Tibial artery (tissue), 4 donors: ENCODE data around the gene GAB2.

Source experiments
- DNase-seq, 2 donors: peaks; one replicate each; pipeline ENCODE4 v3.0.0-alpha.2; 2019
- H3K27ac ChIP-seq, 2 donors: fragments of 200-600 bp; sonication (generic) in 1 of 2; 1 replicate in 1 of 2; 2 replicates in 1 of 2; pipeline ENCODE4 v1.5.1; 2018 to 2019; ENCODE audit warnings: mild to moderate bottlenecking in 1 of 2
- H3K27me3 ChIP-seq, 2 donors: fragments of 200-600 bp; sonication (generic) in 1 of 2; one replicate each; pipeline versions ENCODE4 v1.5.1 to v1.6.0; 2016 to 2019
- H3K36me3 ChIP-seq, 3 donors: fragments of 200-600 bp; sonication (generic) in 2 of 3; one replicate each; pipeline ENCODE4 v1.5.1; 2016 to 2019; ENCODE audit warnings: mild to moderate bottlenecking in 2 of 3
- H3K4me1 ChIP-seq, 4 donors: fragments of 200-600 bp; sonication (generic) in 2 of 4; 1 replicate in 3 of 4; 2 replicates in 1 of 4; pipeline ENCODE4 v1.5.1; 2016 to 2019
- H3K4me3 ChIP-seq, 2 donors: fragments of 200-600 bp; sonication (generic) in 1 of 2; 1 replicate in 1 of 2; 2 replicates in 1 of 2; pipeline ENCODE4 v1.5.1; 2018 to 2019; ENCODE audit warnings: mild to moderate bottlenecking in 2 of 2
- H3K9me3 ChIP-seq, 3 donors: fragments of 200-600 bp; sonication (generic) in 1 of 3; one replicate each; pipeline ENCODE4 v1.5.1; 2016 to 2019
- CTCF ChIP-seq, 2 experiments: fragments of 200-600 bp in 1 of 2; fragments of 450-650 bp in 1 of 2; IDR thresholded peaks; one replicate each; pipeline ENCODE4 v1.5.1; 2017 to 2019; ENCODE audit warnings: antibody characterized with exemption in 2 of 2, mild to moderate bottlenecking in 1 of 2, moderate library complexity in 1 of 2
- intact Hi-C: fragments of 100-400 bp; cut with DNase I; formaldehyde crosslinking; loops from one replicate; pipeline ENCODE4 v1.15.0; 2023; ENCODE audit warnings: low total_unique reads

GAB2 gene

GRCh38 chr11:78202733-78203167 lies 214.9 kb downstream of the GAB2 start:
- TF ChIP-seq CTCF (IDR thresholded peaks at IDR 0.05) = no peak
- Histone ChIP-seq H3K36me3 (peaks cover 46 to 78% (median 77%) of the 10 kb centered on the region in 3 donors), H3K4me3 (no peak overlapping the region), H3K27me3 (no peaks in the 10 kb centered on the region), H3K4me1 (no peaks in the 10 kb centered on the region), H3K9me3 (no peaks in the 10 kb centered on the region), H3K27ac (peak overlapping the region in 1 of 2 donors; percentile 19)
- intact Hi-C loops = no loop called here
- DNase-seq = no peak

- Histone ChIP-seq H3K9me3 (no peaks in the 10 kb centered on the region), H3K4me1 (peaks cover 0 to 7% (median under 1%) of the 10 kb centered on the region in 4 donors), H3K4me3 (no peak overlapping the region), H3K27ac (peak overlapping the region in 1 of 2 donors; percentile 19), H3K27me3 (no peaks in the 10 kb centered on the region), H3K36me3 (peaks cover 36 to 81% (median 68%) of the 10 kb centered on the region in 3 donors)
- no peak for DNase-seq
- intact Hi-C loops = no loop called here
- TF ChIP-seq CTCF (IDR thresholded peaks at IDR 0.05) = no peak
Measured at GRCh38 chr11:78201096-78201818, 216.4 kb downstream of the GAB2 start.

GRCh38 chr11:78200553-78200952 lies 217.1 kb downstream of the GAB2 start:
- Histone ChIP-seq H3K4me3 (no peak overlapping the region), H3K4me1 (peaks cover 0 to 14% (median 3%) of the 10 kb centered on the region in 4 donors), H3K27me3 (no peaks in the 10 kb centered on the region), H3K27ac (peak overlapping the region in 1 of 2 donors; percentile 8), H3K36me3 (peaks cover 34 to 79% (median 61%) of the 10 kb centered on the region in 3 donors), H3K9me3 (no peaks in the 10 kb centered on the region)
- intact Hi-C loops = no loop called here
- DNase-seq = no peak
- no peak for TF ChIP-seq CTCF (IDR thresholded peaks at IDR 0.05)

- TF ChIP-seq CTCF (IDR thresholded peaks at IDR 0.05) = no peak
- intact Hi-C loops = no loop called here
- Histone ChIP-seq H3K27ac (peak overlapping the region in 1 of 2 donors; percentile 8), H3K4me3 (no peak overlapping the region), H3K27me3 (no peaks in the 10 kb centered on the region), H3K36me3 (peaks cover 30 to 74% (median 56%) of the 10 kb centered on the region in 3 donors), H3K9me3 (no peaks in the 10 kb centered on the region), H3K4me1 (peaks cover 0 to 19% (median 3%) of the 10 kb centered on the region in 4 donors)
- no peak for DNase-seq
Measured at GRCh38 chr11:78200061-78200460, 217.6 kb downstream of the GAB2 start.

GRCh38 chr11:78199653-78200015 lies 218.0 kb downstream of the GAB2 start:
- no peak for TF ChIP-seq CTCF (IDR thresholded peaks at IDR 0.05)
- peaks cover 0 to 23% (median 7%) of the 10 kb centered on the region in 4 donors for H3K4me1 ChIP-seq
- intact Hi-C loops = no loop called here

More at GRCh38 chr11:78199653-78200015, 218.0 kb downstream of the GAB2 start:
- no peak for DNase-seq
- H3K27me3 ChIP-seq = no peaks in the 10 kb centered on the region
- H3K27ac ChIP-seq = peak overlapping the region in 1 of 2 donors; percentile 8
- H3K9me3 ChIP-seq = no peaks in the 10 kb centered on the region
- no peak overlapping the region for H3K4me3 ChIP-seq
- peaks cover 30 to 70% (median 56%) of the 10 kb centered on the region in 3 donors for H3K36me3 ChIP-seq
